Ascending aorta (tissue), 2 donors: Measurements from ENCODE around the gene RAD51B. TPM values are rescaled to one million over a fixed set of nuclear protein-coding genes. Genes with fewer than 3 reads are reported as not detected.

Experiments
- DNase-seq, 2 donors: peaks; one replicate each; pipeline ENCODE4 v3.0.0-alpha.2; 2019; ENCODE audit warnings: low spot score in 2 of 2
- H3K27ac ChIP-seq, 2 donors: fragments of 200-600 bp; sonication (generic); one replicate each; pipeline ENCODE4 v1.5.1; 2016 to 2017; ENCODE audit warnings: mild to moderate bottlenecking in 1 of 2
- H3K27me3 ChIP-seq: fragments of 200-600 bp; sonication (generic); one replicate; pipeline ENCODE4 v1.5.1; 2017
- H3K36me3 ChIP-seq, 2 donors: fragments of 200-600 bp; sonication (generic); one replicate each; pipeline ENCODE4 v1.5.1; 2016
- H3K4me1 ChIP-seq, 2 donors: fragments of 200-600 bp; sonication (generic); one replicate each; pipeline ENCODE4 v1.5.1; 2016 to 2017; ENCODE audit warnings: mild to moderate bottlenecking in 1 of 2
- H3K4me3 ChIP-seq, 2 donors: fragments of 200-600 bp; sonication (generic); one replicate each; pipeline ENCODE4 v1.5.1; 2016 to 2017; ENCODE audit warnings: mild to moderate bottlenecking in 1 of 2
- H3K9me3 ChIP-seq, 2 donors: fragments of 200-600 bp; sonication (generic); one replicate each; pipeline ENCODE4 v1.5.1; 2016
- CTCF ChIP-seq, 3 experiments: fragments of 200-600 bp in 2 of 3; fragments of 450-650 bp in 1 of 3; sonication (generic) in 2 of 3; IDR thresholded peaks; one replicate each; pipeline ENCODE4 v1.5.1; 2016 to 2019; ENCODE audit warnings: antibody characterized with exemption in 3 of 3, mild to moderate bottlenecking in 1 of 3, moderate library complexity in 1 of 3
- intact Hi-C: fragments of 100-400 bp; cut with DNase I; formaldehyde crosslinking; loops from one replicate; pipeline ENCODE4 v1.15.1; 2023
- total RNA-seq: library from RNA; depleted of rRNA; stranded (reverse); fragments of >200 nt; gene quantifications from one replicate; pipeline ENCODE4 v1.1.0, GENCODE V29; 2016

Gene RAD51B
- total RNA-seq, 1 donor from 2014 or later: not detected

DNA sequence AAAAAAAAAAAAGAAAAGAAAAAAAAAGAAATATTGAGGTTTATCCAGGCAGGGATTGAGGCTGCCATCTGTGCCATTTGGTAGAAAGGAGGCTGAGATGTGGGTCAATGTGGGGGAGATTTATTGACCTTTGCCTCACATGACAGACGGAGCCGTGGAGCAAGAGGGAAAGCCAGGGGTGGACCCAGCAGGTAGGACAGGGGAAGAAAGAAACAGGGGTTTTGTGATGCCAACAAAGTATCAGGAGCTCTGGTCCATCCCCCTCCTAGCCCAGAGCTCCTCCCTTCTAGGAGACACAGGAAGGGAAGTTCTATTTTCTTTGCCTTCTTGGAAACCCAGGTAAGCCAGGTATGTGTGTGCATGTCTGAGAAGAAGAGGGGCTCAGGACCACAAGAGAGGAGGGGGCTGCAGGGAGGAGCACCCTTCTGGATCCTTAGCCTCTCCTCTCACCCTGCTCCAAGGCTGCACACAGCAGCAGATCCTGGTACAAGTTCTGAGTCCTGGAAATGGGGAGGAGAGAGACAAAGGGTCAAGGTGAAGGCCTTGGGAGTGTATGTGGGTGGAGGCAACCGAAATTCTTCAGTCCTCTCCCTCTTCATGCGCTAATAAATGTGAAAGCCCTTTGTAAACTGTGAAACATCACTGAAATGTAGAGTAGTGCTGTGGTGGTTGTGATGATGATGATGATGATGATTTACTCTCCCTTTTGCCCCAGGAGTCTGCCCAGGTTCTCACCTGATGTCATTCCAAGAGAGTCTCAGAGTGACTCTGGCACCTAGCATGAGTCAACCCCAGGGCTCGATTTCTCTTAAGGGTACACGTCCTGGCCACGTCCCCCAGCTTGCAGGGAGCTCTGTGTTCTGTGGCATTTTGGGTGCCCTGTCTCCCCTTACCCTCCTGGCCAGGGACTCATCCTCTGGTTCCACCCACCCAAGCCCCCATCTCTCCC lies 947.0 kb downstream of the RAD51B start:
- Histone ChIP-seq H3K36me3 (no peaks in the 10 kb centered on the region), H3K9me3 (no peaks in the 10 kb centered on the region), H3K27ac (no peak overlapping the region), H3K4me1 (peaks cover 5 to 10% of the 10 kb centered on the region in 2 donors), H3K27me3 (no peaks in the 10 kb centered on the region), H3K4me3 (no peak overlapping the region)
- no peak for DNase-seq
- intact Hi-C loops: loop anchor here (5.0 kb wide), 1 partner anchor 59 kb away; no protein-coding TSS in a partner anchor
- TF ChIP-seq CTCF (IDR thresholded peaks at IDR 0.05): no peak

DNA sequence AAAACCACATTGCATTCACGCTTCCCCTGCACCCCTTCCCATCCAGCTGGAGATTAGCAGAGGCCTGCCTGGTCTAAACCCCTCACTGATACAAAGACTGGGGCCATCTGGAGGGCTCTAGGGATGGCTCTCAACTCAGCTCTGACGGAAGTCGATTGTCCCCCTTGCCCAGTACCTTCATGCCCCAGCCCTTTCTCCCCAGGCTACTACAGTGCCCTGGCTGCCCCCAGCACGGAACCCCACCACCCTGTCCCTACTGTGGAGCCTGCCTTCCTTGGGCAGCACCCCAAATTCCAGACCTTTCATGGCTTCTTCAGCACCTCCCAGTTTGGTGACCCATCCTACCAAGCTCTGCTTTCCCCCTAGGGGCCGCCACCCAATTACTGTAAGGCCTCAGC lies 947.7 kb downstream of the RAD51B start:
- Histone ChIP-seq H3K9me3 (no peaks in the 10 kb centered on the region), H3K4me3 (no peak overlapping the region), H3K27ac (no peak overlapping the region), H3K27me3 (no peaks in the 10 kb centered on the region), H3K36me3 (no peaks in the 10 kb centered on the region), H3K4me1 (peaks cover 5 to 10% of the 10 kb centered on the region in 2 donors)
- TF ChIP-seq CTCF (IDR thresholded peaks at IDR 0.05): no peak
- no peak for DNase-seq
- intact Hi-C loops: loop anchor here (5.0 kb wide), 1 partner anchor 60 kb away; no protein-coding TSS in a partner anchor

- Histone ChIP-seq H3K9me3 (no peaks in the 10 kb centered on the region), H3K36me3 (no peaks in the 10 kb centered on the region), H3K4me3 (no peak overlapping the region), H3K27ac (no peak overlapping the region), H3K4me1 (peaks cover under 1% of the 10 kb centered on the region in 2 donors), H3K27me3 (no peaks in the 10 kb centered on the region)
- no peak for DNase-seq
- no peak for TF ChIP-seq CTCF (IDR thresholded peaks at IDR 0.05)
- intact Hi-C loops: loop anchor here (5.0 kb wide), 1 partner anchor 61 kb away; no protein-coding TSS in a partner anchor
Measured at GRCh38 chr14:68768316-68768715, 948.7 kb downstream of the RAD51B start.

GRCh38 chr14:68770051-68770450 lies 950.5 kb downstream of the RAD51B start:
- DNase-seq: no peak
- no peak overlapping the region for H3K4me3 ChIP-seq
- no peaks in the 10 kb centered on the region for H3K4me1 ChIP-seq
- no peak overlapping the region for H3K27ac ChIP-seq
- TF ChIP-seq CTCF (IDR thresholded peaks at IDR 0.05): no peak
- intact Hi-C loops: no loop called here
- H3K27me3 ChIP-seq: no peaks in the 10 kb centered on the region
- no peaks in the 10 kb centered on the region for H3K36me3 ChIP-seq
- no peaks in the 10 kb centered on the region for H3K9me3 ChIP-seq

GRCh38 chr14:68770553-68771286 lies 951.1 kb downstream of the RAD51B start:
- TF ChIP-seq CTCF (IDR thresholded peaks at IDR 0.05): no peak
- no peak overlapping the region for H3K4me3 ChIP-seq
- no peak overlapping the region for H3K27ac ChIP-seq
- intact Hi-C loops: no loop called here
- H3K9me3 ChIP-seq: no peaks in the 10 kb centered on the region
- no peak for DNase-seq
- H3K27me3 ChIP-seq: no peaks in the 10 kb centered on the region
- H3K4me1 ChIP-seq: no peaks in the 10 kb centered on the region
- H3K36me3 ChIP-seq: no peaks in the 10 kb centered on the region
